Endodermal cell (in vitro differentiated cells): ENCODE data around the gene CASP2. TPM values are rescaled to one million over a fixed set of nuclear protein-coding genes. Genes with fewer than 3 reads are reported as not detected.

Source experiments
- DNase-seq: peaks from one replicate; pipeline ENCODE4 v3.0.0-alpha.2; 2017
- H3K27ac ChIP-seq: 2 replicates; pipeline ENCODE4 v1.5.1; 2013; ENCODE audit warnings: mild to moderate bottlenecking, low read depth, low read length, moderate library complexity
- H3K27me3 ChIP-seq: 2 replicates; pipeline ENCODE4 v1.6.1; 2013; ENCODE audit warnings: mild to moderate bottlenecking, low read length, moderate library complexity; ENCODE audit not compliant: insufficient read depth, control insufficient read depth, poor library complexity, severe bottlenecking
- H3K36me3 ChIP-seq: 2 replicates; pipeline ENCODE4 v1.7.0; 2013; ENCODE audit warnings: mild to moderate bottlenecking, low read length, moderate library complexity; ENCODE audit not compliant: control insufficient read depth, insufficient read depth
- H3K4me1 ChIP-seq: one replicate; pipeline ENCODE4 v1.7.0; 2013; ENCODE audit warnings: low read length; ENCODE audit not compliant: control insufficient read depth, insufficient read depth
- H3K4me3 ChIP-seq: 2 replicates; pipeline ENCODE4 v1.5.1; 2013; ENCODE audit warnings: mild to moderate bottlenecking, low read length, moderate library complexity
- H3K9ac ChIP-seq: 2 replicates; pipeline ENCODE4 v1.6.1; 2013; ENCODE audit warnings: mild to moderate bottlenecking, low read length, moderate library complexity; ENCODE audit not compliant: poor library complexity, severe bottlenecking; ENCODE audit errors: extremely low read depth
- H3K9me3 ChIP-seq: 2 replicates; pipeline ENCODE4 v1.6.1; 2013; ENCODE audit warnings: mild to moderate bottlenecking, low read length, moderate library complexity; ENCODE audit not compliant: control insufficient read depth
- H3K27ac Mint-ChIP-seq: 2 replicates; pipeline ENCODE4 v1.8.0; 2020; ENCODE audit warnings: mixed read lengths
- H3K27me3 Mint-ChIP-seq: 2 replicates; pipeline ENCODE4 v1.8.0; 2021; ENCODE audit warnings: mild to moderate bottlenecking, mixed read lengths; ENCODE audit not compliant: insufficient read depth
- H3K36me3 Mint-ChIP-seq: 2 replicates; pipeline ENCODE4 v1.8.0; 2020; ENCODE audit warnings: low read depth, mixed read lengths
- H3K4me1 Mint-ChIP-seq: 2 replicates; pipeline ENCODE4 v1.8.0; 2020; ENCODE audit warnings: mixed read lengths
- H3K4me3 Mint-ChIP-seq: 2 replicates; pipeline ENCODE4 v1.8.0; 2020; ENCODE audit warnings: mild to moderate bottlenecking, moderate library complexity, mixed read lengths
- H3K9me3 Mint-ChIP-seq: 2 replicates; pipeline ENCODE4 v1.8.0; 2020; ENCODE audit warnings: mild to moderate bottlenecking, mixed read lengths
- WGBS, 2 experiments: methylation state at CpG; one replicate each; pipeline versions ENCODE4 v1.1.5 to v1.1.7; 2013; ENCODE audit warnings: missing lambda C conversion rate in 2 of 2, mixed read lengths in 1 of 2; ENCODE audit not compliant: insufficient coverage in 1 of 2, insufficient read length in 1 of 2; 5-methylcytosine and 5-hydroxymethylcytosine counted together
- total RNA-seq, 2 donors: library from RNA; stranded (reverse); fragmentation: NEBNext Ultra II Directional in 1 of 2; extraction: Animal tissue kit (Norgen Biotek cat#: 25700) in 1 of 2; gene quantifications; 2 replicates in 1 of 2; 3 replicates in 1 of 2; pipeline ENCODE4 v1.2.1, GENCODE V29; 2021
- TF ChIP-seq, protein P1 (sequence below): fragments of 200-600 bp; sonication (generic); conservative IDR thresholded peaks from 2 replicates; pipeline ENCODE4 v1.5.0; 2021; ENCODE audit warnings: antibody characterized with exemption, mild to moderate bottlenecking

Gene CASP2
- total RNA-seq, 2 donors from 2014 or later: 47.9 to 48.3 TPM

DNA sequence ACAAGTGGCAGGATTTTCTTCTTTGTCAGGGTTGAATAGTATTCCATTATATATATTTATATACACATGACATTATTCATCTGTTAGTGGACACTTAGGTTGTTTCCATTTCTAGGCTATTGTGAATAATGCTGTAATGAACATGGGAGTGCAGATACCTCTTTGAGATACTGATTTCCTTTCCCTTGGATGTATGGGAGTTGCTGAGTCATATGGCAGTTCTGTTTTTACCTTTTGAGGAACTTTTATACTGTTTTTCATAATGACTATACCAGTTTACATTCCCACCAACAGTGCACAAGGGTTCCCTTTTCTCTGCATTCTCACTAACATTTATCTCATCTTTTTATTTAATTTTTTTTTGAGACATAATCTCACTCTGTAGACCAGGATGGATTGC is 26.0 kb downstream of the CASP2 start:
- Mint-ChIP-seq H3K4me3 (no peak overlapping the region), H3K27me3 (peaks cover 4% of the 10 kb centered on the region), H3K4me1 (no peaks in the 10 kb centered on the region), H3K27ac (no peak overlapping the region), H3K36me3 (peaks cover 8% of the 10 kb centered on the region), H3K9me3 (no peaks in the 10 kb centered on the region)
- no peaks in the 10 kb centered on the region for H3K27me3 ChIP-seq
- H3K4me3 ChIP-seq: no peak overlapping the region
- H3K9ac ChIP-seq: no peak overlapping the region
- TF ChIP-seq, protein P1, sequence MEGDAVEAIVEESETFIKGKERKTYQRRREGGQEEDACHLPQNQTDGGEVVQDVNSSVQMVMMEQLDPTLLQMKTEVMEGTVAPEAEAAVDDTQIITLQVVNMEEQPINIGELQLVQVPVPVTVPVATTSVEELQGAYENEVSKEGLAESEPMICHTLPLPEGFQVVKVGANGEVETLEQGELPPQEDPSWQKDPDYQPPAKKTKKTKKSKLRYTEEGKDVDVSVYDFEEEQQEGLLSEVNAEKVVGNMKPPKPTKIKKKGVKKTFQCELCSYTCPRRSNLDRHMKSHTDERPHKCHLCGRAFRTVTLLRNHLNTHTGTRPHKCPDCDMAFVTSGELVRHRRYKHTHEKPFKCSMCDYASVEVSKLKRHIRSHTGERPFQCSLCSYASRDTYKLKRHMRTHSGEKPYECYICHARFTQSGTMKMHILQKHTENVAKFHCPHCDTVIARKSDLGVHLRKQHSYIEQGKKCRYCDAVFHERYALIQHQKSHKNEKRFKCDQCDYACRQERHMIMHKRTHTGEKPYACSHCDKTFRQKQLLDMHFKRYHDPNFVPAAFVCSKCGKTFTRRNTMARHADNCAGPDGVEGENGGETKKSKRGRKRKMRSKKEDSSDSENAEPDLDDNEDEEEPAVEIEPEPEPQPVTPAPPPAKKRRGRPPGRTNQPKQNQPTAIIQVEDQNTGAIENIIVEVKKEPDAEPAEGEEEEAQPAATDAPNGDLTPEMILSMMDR: no peak
- H3K36me3 ChIP-seq: peaks cover 5% of the 10 kb centered on the region
- no peaks in the 10 kb centered on the region for H3K4me1 ChIP-seq
- no peak for DNase-seq
- H3K9me3 ChIP-seq: no peaks in the 10 kb centered on the region
- H3K27ac ChIP-seq: no peak overlapping the region

DNA sequence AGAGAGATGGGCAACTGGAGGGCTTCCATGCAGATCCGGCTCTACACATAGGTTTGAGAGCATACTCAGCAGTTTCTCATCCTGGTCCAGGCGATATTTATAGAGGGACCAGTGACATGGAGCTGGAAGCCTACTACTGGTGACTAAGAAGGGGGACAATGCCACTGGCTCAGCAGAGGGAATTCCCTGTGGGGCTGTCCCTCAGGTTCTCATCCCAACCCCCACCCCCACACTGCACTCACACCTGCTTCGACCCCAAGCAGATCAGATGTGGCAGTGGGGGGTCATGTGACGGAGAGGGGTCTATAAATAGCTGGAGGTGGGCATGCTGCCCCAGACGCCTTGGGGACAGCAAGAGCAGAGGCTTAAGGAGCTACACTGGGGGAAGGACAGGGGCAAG is 27.6 kb downstream of the CASP2 start, which contains the start of gene CLCN1:
Gene CLCN1 (plus strand): TSS at position 336 of the 400 bp plus-strand sequence. CDS start 102 bp downstream, outside the sequence.
- H3K4me1 ChIP-seq: no peaks in the 10 kb centered on the region
- Mint-ChIP-seq H3K9me3 (no peaks in the 10 kb centered on the region), H3K27me3 (peaks cover 6% of the 10 kb centered on the region), H3K27ac (no peak within 1 kb of the TSS), H3K36me3 (no peaks in the 10 kb centered on the region), H3K4me3 (no peak within 1 kb of the TSS), H3K4me1 (no peaks in the 10 kb centered on the region)
- no peak within 1 kb of the TSS for H3K9ac ChIP-seq
- H3K4me3 ChIP-seq: no peak within 1 kb of the TSS
- H3K27me3 ChIP-seq: no peaks in the 10 kb centered on the region
- no peaks in the 10 kb centered on the region for H3K9me3 ChIP-seq
- H3K36me3 ChIP-seq: no peaks in the 10 kb centered on the region
- no peak for DNase-seq
- no peak within 1 kb of the TSS for H3K27ac ChIP-seq
- 76 to 83% methylated on average over 2 to 5 of the region's 5 CpGs for WGBS, 2 experiments
- TF ChIP-seq, protein P1: no peak

DNA sequence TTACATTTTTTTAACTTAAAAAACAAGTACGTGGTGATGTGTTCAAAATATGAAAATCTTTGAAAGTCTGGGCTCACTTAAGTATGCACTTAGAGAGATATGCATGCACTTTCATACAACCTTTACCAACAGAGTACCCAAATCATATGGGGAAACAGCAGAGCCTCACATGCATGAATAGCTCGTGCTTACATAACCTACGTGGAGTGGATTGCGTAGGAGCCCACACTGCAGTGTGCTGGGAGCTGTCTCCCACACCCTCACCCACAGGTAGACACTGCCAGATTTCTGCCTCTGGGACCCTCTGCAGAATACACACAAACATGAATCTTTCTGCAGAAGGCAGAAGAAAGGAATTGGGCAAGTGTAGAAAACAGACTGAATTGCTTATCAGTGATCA is 28.3 kb downstream of the CASP2 start:
- Mint-ChIP-seq H3K9me3 (no peaks in the 10 kb centered on the region), H3K4me3 (no peak overlapping the region), H3K27ac (no peak overlapping the region), H3K36me3 (no peaks in the 10 kb centered on the region), H3K4me1 (no peaks in the 10 kb centered on the region), H3K27me3 (peaks cover 6% of the 10 kb centered on the region)
- TF ChIP-seq, protein P1: no peak
- Histone ChIP-seq H3K4me3 (no peak overlapping the region), H3K4me1 (no peaks in the 10 kb centered on the region), H3K9ac (no peak overlapping the region), H3K36me3 (no peaks in the 10 kb centered on the region), H3K9me3 (no peaks in the 10 kb centered on the region), H3K27me3 (no peaks in the 10 kb centered on the region), H3K27ac (no peak overlapping the region)
- DNase-seq: no peak
- WGBS, 2 experiments: 96% methylated on average over 4 of the region's 4 CpGs; no CpG with 5 or more reads in 1 of the 2 experiments
